Muscle layer of colon (tissue), 2 donors: Measurements from ENCODE around the gene CASP10.
"Not testable (repeated sequence)": the region's sequence is repeated elsewhere in the genome, so short reads cannot be mapped to it uniquely, and the experiment has no call there.

ENCODE experiments used
- H3K27ac ChIP-seq: one replicate; pipeline ENCODE4 v1.7.0; 2013; ENCODE audit warnings: low read depth, mild to moderate bottlenecking, low read length, moderate library complexity
- H3K27me3 ChIP-seq, 2 donors: one replicate each; pipeline ENCODE4 v1.7.0; 2013; ENCODE audit warnings: low read length in 2 of 2, mild to moderate bottlenecking in 2 of 2; ENCODE audit not compliant: insufficient read depth in 2 of 2, control insufficient read depth in 1 of 2
- H3K36me3 ChIP-seq: one replicate; pipeline ENCODE4 v1.7.0; 2013; ENCODE audit warnings: mild to moderate bottlenecking, low read length; ENCODE audit not compliant: insufficient read depth
- H3K4me1 ChIP-seq: one replicate; pipeline ENCODE4 v1.7.0; 2013; ENCODE audit warnings: mild to moderate bottlenecking, low read length; ENCODE audit not compliant: insufficient read depth
- H3K4me3 ChIP-seq, 2 donors: one replicate each; pipeline ENCODE4 v1.7.0; 2013; ENCODE audit warnings: low read length in 2 of 2, low read depth in 1 of 2, mild to moderate bottlenecking in 1 of 2, moderate library complexity in 1 of 2
- H3K9ac ChIP-seq: one replicate; pipeline ENCODE4 v1.7.0; 2013; ENCODE audit warnings: low read length
- H3K9me3 ChIP-seq: one replicate; pipeline ENCODE4 v1.7.0; 2013; ENCODE audit warnings: mild to moderate bottlenecking, low read length
- donor health status: abdominal sarcoma.
- donor health status: Adenocarcinoma of cecum.

The CASP10 gene

GRCh38 chr2:201228271-201228911, 45.5 kb downstream of the CASP10 start:
- Histone ChIP-seq H3K4me1 (peaks cover 11% of the 10 kb centered on the region), H3K27ac (no peak overlapping the region), H3K9ac (no peak overlapping the region), H3K27me3 (no peaks in the 10 kb centered on the region), H3K4me3 (no peak overlapping the region), H3K9me3 (no peaks in the 10 kb centered on the region), H3K36me3 (no peaks in the 10 kb centered on the region)

- Histone ChIP-seq H3K9ac (no peak overlapping the region), H3K4me3 (no peak overlapping the region), H3K27ac (no peak overlapping the region), H3K27me3 (no peaks in the 10 kb centered on the region), H3K4me1 (peaks cover 11% of the 10 kb centered on the region), H3K36me3 (no peaks in the 10 kb centered on the region), H3K9me3 (no peaks in the 10 kb centered on the region)
Observed at GRCh38 chr2:201228912-201229290, 46.0 kb downstream of the CASP10 start.

GRCh38 chr2:201231781-201232466, 49.0 kb downstream of the CASP10 start:
- Histone ChIP-seq H3K36me3 (no peaks in the 10 kb centered on the region), H3K9ac (no peak overlapping the region), H3K9me3 (no peaks in the 10 kb centered on the region), H3K27ac (no peak overlapping the region), H3K4me1 (peaks cover 15% of the 10 kb centered on the region), H3K27me3 (no peaks in the 10 kb centered on the region), H3K4me3 (no peak overlapping the region)

GRCh38 chr2:201232467-201232815, 49.5 kb downstream of the CASP10 start:
- Histone ChIP-seq H3K4me3 (no peak overlapping the region), H3K27ac (no peak overlapping the region), H3K9ac (no peak overlapping the region), H3K36me3 (no peaks in the 10 kb centered on the region), H3K4me1 (peaks cover 15% of the 10 kb centered on the region), H3K27me3 (no peaks in the 10 kb centered on the region), H3K9me3 (no peaks in the 10 kb centered on the region)

GRCh38 chr2:201233192-201233811, 50.4 kb downstream of the CASP10 start:
- Histone ChIP-seq H3K9me3 (no peaks in the 10 kb centered on the region), H3K36me3 (no peaks in the 10 kb centered on the region), H3K27ac (no peak overlapping the region), H3K4me3 (peak overlapping the region in 1 of 2 donors; percentile 26), H3K9ac (no peak overlapping the region), H3K27me3 (no peaks in the 10 kb centered on the region), H3K4me1 (peaks cover 15% of the 10 kb centered on the region)

GRCh38 chr2:201233812-201234662, 51.1 kb downstream of the CASP10 start:
- H3K9ac ChIP-seq, result no peak overlapping the region

GRCh38 chr2:201234663-201235135, 51.8 kb downstream of the CASP10 start:
- no peaks in the 10 kb centered on the region for H3K27me3 ChIP-seq
- H3K27ac ChIP-seq, result no peak overlapping the region
- H3K36me3 ChIP-seq, result no peaks in the 10 kb centered on the region
- H3K9me3 ChIP-seq, result no peaks in the 10 kb centered on the region
- no peak overlapping the region for H3K9ac ChIP-seq
- H3K4me1 ChIP-seq, result peaks cover 15% of the 10 kb centered on the region
- H3K4me3 ChIP-seq, result no peak overlapping the region

More at GRCh38 chr2:201233812-201234662, 51.1 kb downstream of the CASP10 start:
- peak overlapping the region; percentile 10 for H3K27ac ChIP-seq
- peak overlapping the region in 1 of 2 donors; percentile 26 for H3K4me3 ChIP-seq
- no peaks in the 10 kb centered on the region for H3K36me3 ChIP-seq
- no peaks in the 10 kb centered on the region for H3K9me3 ChIP-seq
- H3K27me3 ChIP-seq, result no peaks in the 10 kb centered on the region
- peaks cover 15% of the 10 kb centered on the region for H3K4me1 ChIP-seq

- H3K9ac ChIP-seq, result no peak overlapping the region
- no peak overlapping the region for H3K27ac ChIP-seq
- H3K27me3 ChIP-seq, result no peaks in the 10 kb centered on the region
- H3K9me3 ChIP-seq, result no peaks in the 10 kb centered on the region
- no peak overlapping the region for H3K4me3 ChIP-seq
- peaks cover 15% of the 10 kb centered on the region for H3K4me1 ChIP-seq
- H3K36me3 ChIP-seq, result no peaks in the 10 kb centered on the region
Observed at GRCh38 chr2:201235860-201236811, 53.2 kb downstream of the CASP10 start.

- no peaks in the 10 kb centered on the region for H3K36me3 ChIP-seq
- peaks cover 6% of the 10 kb centered on the region for H3K4me1 ChIP-seq
- no peak overlapping the region for H3K9ac ChIP-seq
- no peak overlapping the region for H3K27ac ChIP-seq
- no peak overlapping the region for H3K4me3 ChIP-seq
- H3K9me3 ChIP-seq, result no peaks in the 10 kb centered on the region
- H3K27me3 ChIP-seq, result no peaks in the 10 kb centered on the region
Observed at GRCh38 chr2:201237486-201238123, 54.7 kb downstream of the CASP10 start.

- not testable (repeated sequence) for H3K9ac ChIP-seq, H3K36me3 ChIP-seq, H3K4me1 ChIP-seq, H3K27ac ChIP-seq, H3K27me3 ChIP-seq, H3K9me3 ChIP-seq, H3K4me3 ChIP-seq
Observed at GRCh38 chr2:201239167-201239935, 56.4 kb downstream of the CASP10 start.
